SK-N-SH treated with all-trans-retinoic acid at 6 μM for 48 hours (cell line): Measurements from ENCODE around the gene PRRT3.

Experiments used
- ZC3H10 ChIP-seq: fragments of 250-450 bp; sonication (Bioruptor Pico); IDR thresholded peaks from 2 replicates; pipeline ENCODE4 v1.5.1; 2021; ENCODE audit warnings: mild to moderate bottlenecking, moderate library complexity
- ZNF70 ChIP-seq: fragments of 450-650 bp; formaldehyde crosslinking; IDR thresholded peaks from 2 replicates; pipeline ENCODE4 v1.5.0; 2020; ENCODE audit warnings: mild to moderate bottlenecking, moderate library complexity
- ZNF8 ChIP-seq: fragments of 450-650 bp; formaldehyde crosslinking; IDR thresholded peaks from 2 replicates; pipeline ENCODE4 v1.5.0; 2020; ENCODE audit warnings: mild to moderate bottlenecking, moderate library complexity

DNA sequence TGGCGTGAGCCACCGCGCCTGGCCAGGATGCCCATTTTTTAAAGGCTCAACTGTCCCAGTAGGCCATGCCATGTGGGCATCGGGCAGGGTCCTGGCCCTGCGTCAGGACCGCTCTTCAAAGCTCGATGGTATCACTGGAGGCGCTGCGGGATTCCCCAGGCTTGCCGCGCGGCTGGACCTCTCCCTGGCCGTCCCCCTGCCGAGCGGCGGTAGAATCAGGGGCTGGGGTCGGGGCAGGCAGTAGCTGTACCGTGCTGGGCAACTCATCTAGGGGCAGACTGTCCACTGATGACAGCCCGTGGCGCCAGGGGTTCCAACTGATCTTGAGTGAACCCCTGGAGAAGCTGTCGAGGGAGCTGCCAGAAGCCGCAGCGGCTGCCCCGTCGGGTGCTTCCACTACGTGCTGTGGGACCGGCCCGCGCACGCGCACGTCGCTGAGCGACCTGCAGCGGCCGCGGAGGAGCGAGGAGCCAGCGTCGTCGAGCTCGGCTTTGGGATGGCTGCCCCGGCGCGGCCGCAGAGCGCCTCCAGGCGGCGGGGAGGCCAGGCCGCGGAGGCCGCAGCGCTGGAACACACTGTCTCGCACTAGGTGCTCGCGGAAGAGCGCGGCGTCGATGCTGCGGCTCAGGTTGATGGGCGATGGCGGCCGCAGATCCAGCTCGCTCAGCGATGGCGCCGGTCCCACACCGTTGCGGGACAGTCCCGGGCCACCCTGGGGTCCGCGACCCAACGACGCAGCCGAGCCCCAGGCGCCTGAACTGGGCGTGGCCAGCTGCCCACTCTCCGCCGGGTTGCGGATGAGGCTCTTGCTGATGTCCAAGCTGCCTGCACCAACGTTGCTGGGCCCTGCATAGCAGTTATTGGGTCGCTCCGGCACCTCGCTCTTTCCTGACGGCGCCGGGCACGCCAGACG, 5.8 kb downstream of the PRRT3 start:
- TF ChIP-seq ZNF70 (CRISPR knock-in tag) (no peak), ZC3H10 (CRISPR knock-in tag) (no peak), ZNF8 (CRISPR knock-in tag) (no peak)
